GM18861 (cell line): ENCODE measurements around the gene NKRF.
"Not testable (repeated sequence)": the region's sequence is repeated elsewhere in the genome, so short reads cannot be mapped to it uniquely, and the experiment has no call there.

Experiments
- ATAC-seq: cut with Tn5 transposase; IDR thresholded peaks from one replicate; pipeline ENCODE4 v1.9.1; 2021; ENCODE audit not compliant: unreplicated experiment

Gene NKRF

DNA sequence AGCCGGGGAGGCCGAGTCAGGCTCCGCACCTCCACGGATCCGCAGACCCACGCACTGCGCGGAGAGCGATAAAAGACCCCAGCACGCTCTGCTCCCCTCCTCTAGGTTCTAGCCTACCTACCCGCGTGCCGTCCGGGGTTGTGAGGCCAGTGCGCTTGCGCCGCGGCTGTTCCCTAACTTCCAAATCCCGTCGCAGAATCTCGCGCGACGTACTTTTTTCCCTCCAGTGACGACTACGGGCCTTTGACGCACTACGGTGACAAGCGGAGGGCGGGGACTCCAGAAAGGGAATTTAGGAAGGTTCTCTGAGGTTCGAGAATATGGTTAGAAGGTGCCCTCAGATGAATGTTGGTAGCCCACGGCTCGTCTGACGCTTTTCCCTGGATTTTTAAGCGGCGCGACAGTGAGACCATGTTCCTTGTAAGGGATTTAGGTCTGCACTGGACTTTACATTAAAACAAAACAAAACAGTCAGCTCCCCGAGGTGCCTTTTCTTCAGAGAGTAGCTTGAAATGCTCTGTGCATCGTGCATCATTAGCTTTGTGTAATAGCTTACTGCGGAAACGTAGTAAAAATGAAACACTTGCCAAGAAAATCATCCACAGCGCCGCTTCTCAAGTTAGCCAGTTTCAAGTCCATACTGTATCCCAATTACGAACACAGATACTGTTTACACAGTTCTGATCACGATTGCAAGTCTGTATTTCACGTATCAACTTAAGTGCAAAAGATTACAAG, at the start of gene NKRF:
Gene NKRF (minus strand): TSS at position 145 of the 738 bp plus-strand sequence.
- ATAC-seq = peak; percentile 70

GRCh38 chrX:119655125-119655524, 48.9 kb upstream of the NKRF start:
- no peak for ATAC-seq

- ATAC-seq = no peak
These were observed 47.9 kb upstream of the NKRF start for GRCh38 chrX:119654112-119654531.

GRCh38 chrX:119648421-119648775, 42.2 kb upstream of the NKRF start:
- ATAC-seq = no peak

GRCh38 chrX:119647552-119648420, 41.6 kb upstream of the NKRF start:
- peak; percentile 95 for ATAC-seq

- no peak for ATAC-seq
These were observed 40.9 kb upstream of the NKRF start for GRCh38 chrX:119647089-119647488.

GRCh38 chrX:119646515-119646914, 40.3 kb upstream of the NKRF start:
- no peak for ATAC-seq

DNA sequence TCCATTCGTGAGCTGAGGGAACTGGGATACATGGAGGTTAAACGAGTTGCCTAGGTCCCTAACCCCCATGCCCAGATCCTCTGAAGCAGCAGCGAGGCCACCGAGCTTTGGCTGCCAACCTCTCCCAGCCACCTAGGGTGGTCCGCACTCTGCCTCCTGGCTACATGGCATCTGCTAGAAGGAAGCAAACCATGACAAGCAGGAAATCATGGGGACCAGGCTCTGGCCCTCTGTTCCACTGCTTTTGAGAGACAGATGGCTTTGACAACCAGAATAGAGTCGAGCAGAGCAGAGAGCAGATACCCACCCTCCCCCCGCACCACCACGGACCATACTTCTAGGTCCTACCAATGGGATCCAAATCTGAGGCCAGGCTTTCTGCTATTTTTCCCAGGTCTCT, 37.5 kb upstream of the NKRF start:
- ATAC-seq = no peak

DNA sequence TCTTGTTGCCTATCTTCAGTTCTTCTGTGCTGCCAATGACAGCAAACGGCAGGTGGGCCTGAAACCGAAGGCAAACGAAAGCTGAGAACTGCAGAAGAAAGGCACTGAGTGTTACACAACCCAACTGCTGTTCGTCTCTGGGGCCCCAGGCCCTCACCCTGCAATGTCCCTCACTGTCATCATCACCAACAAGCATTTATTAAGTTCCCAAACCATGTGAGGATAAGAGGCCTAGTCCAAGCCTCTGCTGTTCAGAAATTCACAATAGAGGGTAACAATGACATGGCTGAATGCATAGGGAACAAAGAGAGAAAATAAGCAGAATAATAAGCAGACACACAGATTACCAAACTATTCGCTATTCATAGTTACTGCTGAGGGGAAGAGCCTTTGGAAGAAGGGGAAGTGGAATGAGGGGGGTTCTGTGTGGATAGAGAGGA, 34.5 kb upstream of the NKRF start:
- ATAC-seq = no peak

- ATAC-seq = peak; percentile 74
These were observed 32.7 kb upstream of the NKRF start for GRCh38 chrX:119638725-119639471.

DNA sequence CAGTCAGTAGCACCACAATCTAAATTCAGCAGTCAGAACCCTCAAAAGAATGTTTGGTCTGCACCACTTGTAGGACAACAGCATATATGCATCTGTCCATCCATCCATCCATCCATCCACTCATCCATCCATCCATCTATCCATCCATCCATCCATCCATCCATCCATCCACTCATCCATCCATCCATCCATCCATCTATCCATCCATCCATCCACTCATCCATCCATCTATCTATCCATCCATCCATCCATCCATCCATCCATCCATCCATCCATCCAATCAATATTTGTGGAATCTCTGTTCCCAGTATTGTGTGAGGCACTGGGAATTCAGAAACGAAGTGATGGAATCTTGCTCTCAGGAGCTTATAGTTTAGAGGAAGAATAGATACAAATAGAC, 31.2 kb upstream of the NKRF start:
- not testable (repeated sequence) for ATAC-seq

DNA sequence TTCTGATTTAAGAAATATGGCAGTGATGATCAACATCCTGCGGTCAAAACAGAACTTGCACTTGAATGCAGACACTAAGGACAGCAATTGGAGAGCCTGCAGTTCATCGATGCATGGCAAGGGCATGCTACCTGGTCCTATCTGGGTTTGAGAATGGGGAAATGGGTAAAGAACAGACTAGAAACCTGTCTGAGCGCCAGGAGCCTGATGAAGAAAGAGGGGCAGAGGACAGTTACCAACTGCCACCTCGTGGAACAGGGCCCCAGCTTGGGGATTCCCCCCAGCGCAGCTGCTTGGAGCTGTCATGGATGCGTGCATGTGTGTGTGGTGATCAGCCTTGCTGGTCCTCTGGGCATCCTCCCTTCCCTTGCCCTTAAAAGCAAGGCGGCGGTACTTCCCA, 30.2 kb upstream of the NKRF start:
- ATAC-seq = peak; percentile 22

DNA sequence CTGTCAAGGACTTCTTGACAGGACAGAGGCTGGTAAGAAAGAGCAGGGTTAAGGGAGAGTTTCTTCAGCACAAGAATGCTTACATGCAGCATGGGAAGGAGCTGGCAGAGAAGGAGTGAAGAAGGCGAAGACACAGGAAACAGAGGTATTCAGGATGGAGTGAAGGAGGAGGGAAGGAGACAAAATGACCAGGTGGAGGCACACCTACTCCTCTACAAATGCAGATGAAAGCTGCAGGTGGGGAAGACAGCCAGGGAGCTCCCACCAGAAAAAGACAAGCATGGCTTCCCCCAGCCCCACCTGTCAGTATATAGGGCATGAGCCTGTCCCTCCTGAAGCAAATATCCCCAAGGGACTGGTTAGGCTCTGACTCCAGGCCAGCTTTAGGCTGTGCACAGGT, 29.6 kb upstream of the NKRF start:
- peak; percentile 5 for ATAC-seq

GRCh38 chrX:119635179-119635578, 29.0 kb upstream of the NKRF start:
- no peak for ATAC-seq

DNA sequence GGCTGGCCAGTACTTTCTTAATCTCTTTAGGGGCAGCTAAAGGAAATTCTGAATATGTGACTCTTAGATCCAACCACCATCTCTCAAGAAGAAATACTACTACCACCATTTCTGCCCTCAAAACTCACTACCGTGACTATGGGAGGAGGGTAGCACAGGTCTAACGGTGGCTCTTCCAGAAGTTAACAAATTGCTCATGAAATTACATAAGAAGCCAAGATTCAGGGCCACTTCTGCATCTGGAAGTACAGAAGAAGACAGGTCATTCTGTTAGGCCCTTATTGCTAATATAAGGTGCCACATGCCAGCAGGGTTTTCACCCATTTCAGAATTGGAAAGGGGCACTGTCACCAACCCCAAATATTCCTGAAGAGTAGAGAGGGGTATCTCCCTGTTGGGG, 19.6 kb upstream of the NKRF start:
- ATAC-seq = no peak

- ATAC-seq = no peak
These were observed 18.9 kb upstream of the NKRF start for GRCh38 chrX:119624951-119625668.

DNA sequence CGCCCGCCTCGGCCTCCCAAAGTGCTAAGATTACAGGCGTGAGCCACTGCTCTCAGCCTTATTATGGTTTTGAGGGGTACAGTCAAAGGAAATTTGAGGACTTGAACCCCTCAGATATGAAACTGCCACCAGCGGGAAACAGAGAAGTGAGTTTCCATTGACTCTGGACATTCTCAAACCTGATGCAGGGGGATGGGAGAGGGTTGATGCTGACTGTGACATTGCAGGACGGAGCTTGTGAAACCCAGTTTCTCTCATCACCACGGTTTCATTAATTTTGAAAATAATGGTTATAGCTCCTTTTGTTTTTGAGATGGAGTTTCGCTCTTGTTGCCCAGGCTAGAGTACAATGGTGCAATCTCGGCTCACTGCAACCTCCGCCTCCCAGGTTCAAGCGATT, 18.2 kb upstream of the NKRF start:
- ATAC-seq = no peak

GRCh38 chrX:119622356-119623232, 16.4 kb upstream of the NKRF start:
- ATAC-seq = no peak

GRCh38 chrX:119618439-119618838, 12.2 kb upstream of the NKRF start:
- no peak for ATAC-seq
